Activated T-helper 2 cell treated with anti-CD3 and anti-CD28 coated beads, Interferon-gamma antibody, Interleukin-2, Interleukin-4, amounts not matched to agents 10 μg/mL and 5 μg/mL and 100 μg/mL, durations not matched to agents 14 hours and 24 hours and 36 hours (primary cell): ENCODE data around the gene LMO1. TPM values are rescaled to one million over a fixed set of nuclear protein-coding genes. Genes with fewer than 3 reads are reported as not detected.

Experiments
- DNase-seq: peaks from one replicate; pipeline ENCODE4 v3.0.0; 2021; ENCODE audit warnings: low spot score
- H3K27ac Mint-ChIP-seq: one replicate; pipeline ENCODE4 v1.8.0; 2021; ENCODE audit warnings: mixed read lengths
- H3K27me3 Mint-ChIP-seq: one replicate; pipeline ENCODE4 v1.8.0; 2021; ENCODE audit warnings: low read depth, mixed read lengths
- H3K36me3 Mint-ChIP-seq: one replicate; pipeline ENCODE4 v1.8.0; 2021; ENCODE audit warnings: low read depth, mixed read lengths
- H3K4me1 Mint-ChIP-seq: one replicate; pipeline ENCODE4 v1.8.0; 2021; ENCODE audit warnings: low read depth, mixed read lengths
- H3K4me3 Mint-ChIP-seq: one replicate; pipeline ENCODE4 v1.8.0; 2021; ENCODE audit warnings: low read depth, mild to moderate bottlenecking, moderate library complexity, mixed read lengths
- H3K9me3 Mint-ChIP-seq: one replicate; pipeline ENCODE4 v1.8.0; 2021; ENCODE audit warnings: mixed read lengths
- intact Hi-C: fragments of 100-400 bp; cut with micrococcal nuclease; formaldehyde crosslinking; loops from one replicate; pipeline ENCODE4 v1.15.1; 2023
- total RNA-seq: library from RNA; stranded (reverse); gene quantifications from 2 replicates; pipeline ENCODE4 v1.2.3, GENCODE V29; 2022

The LMO1 gene
- total RNA-seq, 1 donor from 2014 or later = not detected

DNA sequence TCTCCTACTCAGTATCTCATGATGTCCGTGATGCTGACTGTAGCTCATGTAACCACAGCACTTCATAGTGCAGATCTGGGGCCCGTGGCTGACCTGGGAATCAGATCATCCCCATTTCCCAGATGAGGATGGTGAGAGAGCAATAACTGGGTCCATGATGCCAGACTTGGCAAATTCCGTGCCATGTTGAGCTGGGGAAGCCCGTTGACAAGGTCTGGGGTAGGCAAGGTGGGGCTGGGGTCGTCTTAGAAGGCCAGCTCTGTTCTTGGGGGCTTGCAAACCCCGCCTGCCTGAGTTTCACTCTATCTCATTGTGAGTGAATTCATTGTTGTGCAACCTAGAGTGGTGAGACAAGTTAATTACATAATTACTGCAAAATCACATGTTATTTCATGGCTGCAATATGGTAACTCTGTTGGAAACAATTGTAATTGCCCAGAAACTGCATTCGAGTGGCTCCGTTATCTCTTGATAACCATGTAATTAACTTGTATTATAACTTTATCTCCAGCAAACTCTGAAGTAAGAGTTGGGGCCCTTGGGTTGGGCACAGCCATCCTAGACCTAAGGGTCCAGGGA lies 41.7 kb downstream of the LMO1 start:
- no peaks in the 10 kb centered on the region for H3K27me3 Mint-ChIP-seq
- H3K9me3 Mint-ChIP-seq = no peaks in the 10 kb centered on the region
- no peak overlapping the region for H3K4me3 Mint-ChIP-seq
- H3K4me1 Mint-ChIP-seq = peaks cover 3% of the 10 kb centered on the region
- no peaks in the 10 kb centered on the region for H3K36me3 Mint-ChIP-seq
- no peak overlapping the region for H3K27ac Mint-ChIP-seq
- no peak for DNase-seq
- intact Hi-C loops = no loop called here

DNA sequence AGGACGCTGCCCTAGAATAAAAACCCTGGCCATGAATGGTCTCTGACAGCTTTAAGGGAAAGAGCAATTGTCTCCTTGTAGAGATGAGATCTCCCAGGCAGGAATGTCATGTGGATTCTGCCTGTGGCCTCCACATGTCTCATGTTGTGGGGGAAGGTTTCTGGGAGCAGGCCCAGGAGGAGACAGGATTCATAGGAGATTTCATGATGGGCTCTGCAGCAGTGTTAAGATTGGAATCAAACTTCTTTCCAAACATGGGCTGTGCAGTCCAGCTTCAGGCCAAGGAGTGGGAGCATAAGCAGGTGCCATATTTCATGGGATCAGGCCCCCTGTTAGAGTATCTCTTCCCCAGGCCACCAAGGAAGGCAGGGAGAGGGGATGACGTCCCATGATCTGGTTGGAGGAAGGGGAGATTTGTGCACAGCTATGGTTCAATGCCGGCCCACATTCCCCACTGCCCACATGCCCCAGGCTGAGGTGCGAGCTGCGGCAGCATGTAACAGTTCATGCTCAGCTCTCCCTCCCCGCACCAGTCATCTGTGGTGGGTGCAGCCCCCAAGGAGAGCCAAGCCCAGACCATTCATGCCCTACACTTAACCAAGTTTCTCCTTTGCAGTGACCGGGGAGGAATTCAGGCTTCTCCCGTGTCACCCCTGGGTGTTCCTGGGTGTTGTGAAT lies 42.5 kb downstream of the LMO1 start:
- H3K4me1 Mint-ChIP-seq = peaks cover 3% of the 10 kb centered on the region
- no peak overlapping the region for H3K27ac Mint-ChIP-seq
- H3K27me3 Mint-ChIP-seq = no peaks in the 10 kb centered on the region
- no peaks in the 10 kb centered on the region for H3K36me3 Mint-ChIP-seq
- intact Hi-C loops = no loop called here
- no peaks in the 10 kb centered on the region for H3K9me3 Mint-ChIP-seq
- DNase-seq = no peak
- no peak overlapping the region for H3K4me3 Mint-ChIP-seq

DNA sequence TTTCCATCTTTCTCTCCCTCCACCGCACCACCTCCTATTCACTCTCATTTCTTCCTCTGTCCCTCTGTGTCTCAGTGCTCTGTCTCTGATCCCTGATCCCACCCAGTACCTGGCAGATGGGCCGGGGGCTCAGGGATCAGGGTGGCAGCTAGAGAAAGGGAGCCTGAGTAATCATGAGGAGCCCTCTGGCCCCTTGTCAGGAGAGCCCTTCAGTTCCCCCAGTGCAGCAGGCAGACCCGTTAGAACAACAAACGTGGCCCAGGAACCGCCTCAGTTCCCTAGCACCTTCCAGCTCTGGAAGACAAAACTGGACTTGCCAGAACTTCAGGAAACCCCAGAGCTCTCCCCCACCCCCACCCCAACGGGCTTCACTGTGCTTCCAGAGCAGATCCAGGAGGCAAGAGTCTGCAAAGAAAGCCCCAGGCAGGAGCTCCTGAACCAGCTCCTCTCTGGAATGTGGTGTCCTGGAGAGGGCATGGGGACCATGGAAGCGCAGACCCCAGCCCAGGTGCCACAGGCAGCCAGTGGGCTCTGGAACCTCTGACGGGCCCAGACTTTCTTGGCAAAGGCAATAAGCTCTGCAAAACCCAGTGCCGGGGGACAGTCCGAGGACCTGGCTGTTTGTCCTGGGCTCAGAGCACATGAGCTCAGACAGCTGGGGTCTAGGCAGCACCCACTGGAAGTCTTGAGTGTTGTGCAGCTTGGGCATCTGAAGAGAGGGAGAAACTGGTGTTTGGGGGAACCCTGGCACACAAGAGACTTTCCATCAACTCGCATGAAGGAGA lies 43.2 kb downstream of the LMO1 start:
- Mint-ChIP-seq H3K36me3 (no peaks in the 10 kb centered on the region), H3K4me3 (no peak overlapping the region), H3K27ac (no peak overlapping the region), H3K27me3 (no peaks in the 10 kb centered on the region), H3K4me1 (peaks cover 3% of the 10 kb centered on the region), H3K9me3 (no peaks in the 10 kb centered on the region)
- no peak for DNase-seq
- intact Hi-C loops = no loop called here

DNA sequence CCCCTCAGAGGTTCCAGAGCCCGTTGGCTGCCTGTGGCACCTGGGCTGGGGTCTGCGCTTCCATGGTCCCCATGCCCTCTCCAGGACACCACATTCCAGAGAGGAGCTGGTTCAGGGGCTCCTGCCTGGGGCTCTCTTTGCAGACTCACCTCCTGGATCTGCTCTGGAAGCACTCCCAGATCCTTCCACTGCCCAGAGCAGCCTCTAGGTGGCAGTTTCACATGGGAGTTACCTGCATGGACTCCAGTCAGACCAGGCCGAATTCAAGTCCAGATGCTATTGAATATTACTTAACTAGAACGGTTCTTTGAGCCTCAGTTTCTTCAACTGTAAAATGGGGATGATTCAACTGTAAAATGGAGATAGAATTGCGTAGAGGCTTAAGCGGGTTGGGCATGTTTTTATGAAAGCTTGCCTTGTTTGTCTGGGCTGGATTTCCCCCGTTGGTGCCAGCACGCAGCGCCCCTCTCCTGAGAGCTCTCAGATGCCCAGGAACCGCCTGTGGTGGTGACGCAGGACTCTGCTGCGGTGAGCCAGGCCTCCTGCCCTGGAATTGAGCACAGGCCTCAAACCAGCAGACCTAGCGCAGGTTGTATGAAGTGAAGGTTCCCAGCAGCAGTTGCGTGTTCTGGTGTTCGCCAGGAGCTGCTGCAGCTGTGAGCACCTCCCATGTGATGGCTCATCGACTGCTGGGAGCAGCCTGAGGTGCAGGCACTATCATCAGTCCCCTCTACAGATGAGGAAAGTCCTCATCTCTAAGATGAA lies 44.2 kb downstream of the LMO1 start:
- intact Hi-C loops = no loop called here
- DNase-seq = no peak
- Mint-ChIP-seq H3K4me1 (peaks cover 3% of the 10 kb centered on the region), H3K27me3 (peaks cover 2% of the 10 kb centered on the region), H3K27ac (no peak overlapping the region), H3K36me3 (no peaks in the 10 kb centered on the region), H3K4me3 (no peak overlapping the region), H3K9me3 (no peaks in the 10 kb centered on the region)

DNA sequence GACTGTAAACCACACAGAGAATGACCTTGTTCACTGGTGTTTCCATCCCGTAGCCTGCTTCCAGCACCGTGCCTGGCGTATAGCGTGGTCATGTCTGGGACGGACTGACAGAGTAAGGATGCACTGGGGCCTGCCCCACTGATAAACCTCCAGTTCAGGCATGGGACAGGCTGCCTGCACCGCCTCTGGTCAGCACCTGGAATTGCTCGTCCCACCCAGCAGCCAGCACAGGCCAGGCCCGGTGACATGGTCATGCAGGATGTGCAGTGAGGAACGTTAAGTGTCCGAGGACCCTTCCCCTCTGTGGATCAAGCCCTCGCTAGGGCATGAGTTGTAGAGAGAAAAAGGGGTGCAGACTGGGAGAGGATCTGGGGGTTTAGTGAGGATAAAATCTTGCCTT lies 44.8 kb downstream of the LMO1 start:
- no peak for DNase-seq
- H3K9me3 Mint-ChIP-seq = no peaks in the 10 kb centered on the region
- intact Hi-C loops = no loop called here
- peaks cover 3% of the 10 kb centered on the region for H3K4me1 Mint-ChIP-seq
- H3K4me3 Mint-ChIP-seq = no peak overlapping the region
- H3K27ac Mint-ChIP-seq = no peak overlapping the region
- peaks cover 2% of the 10 kb centered on the region for H3K27me3 Mint-ChIP-seq
- no peaks in the 10 kb centered on the region for H3K36me3 Mint-ChIP-seq

DNA sequence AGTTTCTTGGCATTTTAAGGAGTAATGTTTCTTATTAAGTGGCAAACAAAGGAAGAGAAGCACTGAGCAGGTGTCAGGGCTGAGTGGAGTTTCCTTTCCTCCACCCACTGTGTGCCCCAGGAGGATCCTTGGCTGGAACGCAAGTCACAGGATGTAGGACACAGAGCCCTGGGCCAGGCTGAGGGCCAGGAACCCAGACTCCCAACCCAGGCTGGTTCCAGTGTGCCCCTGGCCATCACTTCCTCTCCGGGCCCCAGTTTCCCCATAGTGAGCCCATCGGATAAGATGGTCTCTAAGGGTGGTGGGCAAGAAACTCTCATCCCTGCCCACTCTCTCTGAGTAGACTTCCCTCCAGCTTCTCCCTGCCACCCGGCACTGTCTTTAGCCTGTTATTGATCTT lies 45.3 kb downstream of the LMO1 start:
- Mint-ChIP-seq H3K4me1 (peaks cover 2% of the 10 kb centered on the region), H3K4me3 (no peak overlapping the region), H3K27ac (no peak overlapping the region), H3K27me3 (peaks cover 2% of the 10 kb centered on the region), H3K9me3 (no peaks in the 10 kb centered on the region), H3K36me3 (no peaks in the 10 kb centered on the region)
- intact Hi-C loops = no loop called here
- no peak for DNase-seq

DNA sequence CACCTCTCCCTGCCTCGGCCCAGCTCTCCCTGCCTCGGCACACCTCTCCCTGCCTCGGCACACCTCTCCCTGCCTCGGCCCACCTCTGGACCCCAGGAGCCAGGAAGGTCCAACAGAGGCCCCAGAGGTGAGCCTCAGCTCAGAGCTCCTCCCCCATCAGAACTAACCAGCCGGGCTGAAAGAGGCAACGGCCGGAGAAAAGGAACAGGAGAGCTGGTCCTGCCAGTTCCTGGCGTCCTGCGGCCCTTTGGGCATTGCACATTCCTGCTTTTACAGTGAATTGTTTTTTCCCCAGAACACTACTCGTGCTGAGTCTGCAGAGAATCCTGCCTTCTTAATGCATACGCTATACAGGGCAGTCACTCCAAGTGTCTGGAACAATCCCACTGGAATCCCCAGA lies 45.8 kb downstream of the LMO1 start:
- Mint-ChIP-seq H3K4me3 (no peak overlapping the region), H3K9me3 (no peaks in the 10 kb centered on the region), H3K36me3 (no peaks in the 10 kb centered on the region), H3K27ac (no peak overlapping the region), H3K4me1 (peaks cover 2% of the 10 kb centered on the region), H3K27me3 (peaks cover 2% of the 10 kb centered on the region)
- DNase-seq = no peak
- intact Hi-C loops = no loop called here

DNA sequence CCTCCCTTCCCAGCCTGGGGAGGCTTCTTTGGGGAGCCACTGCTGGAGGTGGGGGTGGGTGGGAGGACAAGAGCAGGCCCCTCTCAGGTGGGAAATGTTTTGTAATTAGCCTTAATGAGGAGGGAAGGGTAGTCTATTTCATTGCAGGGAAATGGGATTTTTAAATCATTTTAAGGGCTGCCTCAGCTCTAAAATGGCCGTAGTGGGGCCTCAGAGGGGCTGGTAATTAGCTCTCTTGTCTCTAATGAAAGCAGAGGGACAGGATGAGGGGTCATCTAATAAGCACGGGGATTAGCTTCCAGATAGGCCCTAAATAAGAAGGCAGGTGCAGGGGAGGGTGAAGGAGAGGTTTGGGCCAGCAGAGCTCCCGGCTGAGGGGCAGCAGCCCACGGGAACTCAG lies 46.5 kb downstream of the LMO1 start:
- H3K9me3 Mint-ChIP-seq = no peaks in the 10 kb centered on the region
- intact Hi-C loops = no loop called here
- no peak overlapping the region for H3K27ac Mint-ChIP-seq
- no peaks in the 10 kb centered on the region for H3K4me1 Mint-ChIP-seq
- H3K27me3 Mint-ChIP-seq = peaks cover 2% of the 10 kb centered on the region
- no peak for DNase-seq
- H3K36me3 Mint-ChIP-seq = no peaks in the 10 kb centered on the region
- no peak overlapping the region for H3K4me3 Mint-ChIP-seq

DNA sequence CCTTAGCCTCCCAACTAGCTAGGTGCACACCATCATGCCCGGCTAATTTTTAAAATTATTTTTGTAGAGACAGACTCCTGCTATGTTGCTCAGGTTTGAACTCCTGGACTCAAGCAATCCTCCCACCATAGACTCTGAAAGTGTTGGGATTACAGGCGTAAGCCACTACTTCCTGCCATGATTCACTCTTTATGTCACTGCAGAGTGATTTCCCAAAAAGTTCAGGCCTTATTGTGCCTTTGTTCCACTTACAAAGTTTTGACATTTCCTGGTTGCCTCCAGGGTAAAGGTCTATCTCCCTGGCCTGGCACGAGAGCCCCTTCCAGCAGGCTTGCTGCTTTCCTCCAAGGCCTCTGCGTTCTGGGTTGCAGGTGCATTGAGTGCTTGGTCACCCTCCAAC lies 50.3 kb downstream of the LMO1 start:
- Mint-ChIP-seq H3K4me1 (no peaks in the 10 kb centered on the region), H3K36me3 (no peaks in the 10 kb centered on the region), H3K27me3 (peaks cover 2% of the 10 kb centered on the region), H3K9me3 (no peaks in the 10 kb centered on the region), H3K27ac (no peak overlapping the region), H3K4me3 (no peak overlapping the region)
- DNase-seq = no peak
- intact Hi-C loops = no loop called here

DNA sequence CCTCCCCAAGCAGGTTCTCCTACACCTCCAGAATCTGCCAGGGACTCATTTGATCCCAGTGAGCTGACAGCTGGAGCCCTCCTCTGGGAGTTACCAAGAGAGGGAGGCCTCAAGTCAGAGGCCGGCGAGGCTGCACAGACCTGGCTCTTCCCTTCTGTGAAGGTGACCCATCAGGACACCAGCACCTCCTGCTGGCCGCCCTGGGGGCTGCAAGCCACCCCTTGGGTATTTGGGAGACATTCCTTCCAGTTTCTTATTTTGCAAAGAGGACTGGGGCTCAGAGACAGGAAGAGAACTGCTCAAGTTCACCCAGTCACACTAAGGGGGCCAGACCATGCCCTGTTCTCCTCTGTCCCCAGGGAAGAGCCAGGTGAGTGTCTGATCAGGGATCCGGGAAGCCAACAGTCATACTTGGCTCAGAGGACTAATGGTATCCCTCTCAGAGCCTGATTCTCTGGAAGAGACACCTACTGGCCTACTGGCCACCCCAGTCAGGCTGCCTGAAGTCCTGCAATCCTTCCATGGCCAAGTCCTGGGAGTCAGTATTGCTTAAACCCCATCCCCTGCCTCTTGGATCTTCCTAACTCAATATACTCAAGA lies 54.4 kb downstream of the LMO1 start:
- Mint-ChIP-seq H3K9me3 (no peaks in the 10 kb centered on the region), H3K4me3 (no peak overlapping the region), H3K27ac (no peak overlapping the region), H3K36me3 (no peaks in the 10 kb centered on the region), H3K27me3 (peaks cover 14% of the 10 kb centered on the region), H3K4me1 (no peaks in the 10 kb centered on the region)
- no peak for DNase-seq
- intact Hi-C loops = no loop called here

DNA sequence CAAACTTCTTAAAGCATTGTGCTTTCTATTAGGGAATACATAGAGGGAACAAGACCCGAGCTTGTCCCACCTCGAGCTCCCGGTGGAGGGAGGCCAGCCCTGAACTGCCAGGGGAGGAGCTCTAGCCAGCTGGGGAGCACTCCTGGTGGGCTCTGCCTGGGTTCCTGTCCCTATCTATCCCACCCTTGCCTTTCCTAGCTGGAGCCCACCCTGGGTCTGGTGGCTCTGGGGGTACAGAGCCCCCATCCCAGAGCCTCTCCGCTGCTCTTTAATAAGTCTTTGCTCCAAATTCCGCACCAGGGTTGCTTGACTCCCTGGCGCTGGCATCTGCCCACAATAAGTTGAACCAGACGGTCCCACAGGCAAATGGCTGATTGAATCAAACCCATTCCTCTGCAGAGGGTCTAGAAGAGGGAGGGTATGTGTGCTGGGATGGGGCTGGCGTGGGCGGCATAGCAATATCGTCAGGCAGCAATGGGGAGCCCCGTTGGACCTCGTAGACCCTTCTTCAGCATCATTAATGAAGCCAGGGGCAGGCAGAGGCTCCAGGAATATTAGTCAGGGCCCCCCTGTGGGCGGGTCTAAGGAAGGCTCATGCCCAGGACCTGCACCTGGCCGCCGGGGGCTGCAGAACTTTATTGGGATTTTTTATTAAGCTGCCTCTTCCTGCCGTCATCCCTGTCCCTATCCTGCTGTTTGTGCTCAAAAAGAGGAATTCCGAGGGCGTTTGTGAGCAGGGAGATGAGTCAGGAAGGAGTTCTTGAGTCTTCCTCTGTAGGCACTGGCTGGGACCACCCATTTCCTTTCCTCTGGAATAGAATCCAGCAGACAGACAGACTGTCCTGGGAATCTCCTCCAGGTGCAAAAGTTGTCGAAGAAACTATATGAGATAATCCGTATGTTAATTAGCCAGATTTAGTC lies 56.3 kb downstream of the LMO1 start:
- Mint-ChIP-seq H3K4me3 (no peak overlapping the region), H3K36me3 (no peaks in the 10 kb centered on the region), H3K27ac (no peak overlapping the region), H3K27me3 (peaks cover 14% of the 10 kb centered on the region), H3K4me1 (no peaks in the 10 kb centered on the region), H3K9me3 (no peaks in the 10 kb centered on the region)
- intact Hi-C loops = no loop called here
- no peak for DNase-seq
